A673 (cell line): Measurements from ENCODE around the gene RPL38.

Source experiments
- CTCF ChIP-seq: fragments of 300-800, 200-600 bp; sonication (generic); conservative IDR thresholded peaks from 2 replicates; pipeline ENCODE4 v1.5.1; 2017; ENCODE audit warnings: low read depth, mild to moderate bottlenecking, antibody characterized with exemption, low read length, moderate library complexity, mixed read lengths
- EZH2 ChIP-seq: fragments of 200-600 bp; sonication (generic); IDR thresholded peaks from 2 replicates; pipeline ENCODE4 v1.6.1; 2017; ENCODE audit warnings: borderline replicate concordance, low read depth, mild to moderate bottlenecking, mixed read lengths, antibody characterized with exemption, low read length; ENCODE audit not compliant: poor library complexity, severe bottlenecking

- TF ChIP-seq EZH2 (no peak), CTCF (no peak)
These were observed 8.4 kb downstream of the RPL38 start for GRCh38 chr17:74211912-74212208.
